Measurements from ENCODE around the gene CD36.

GRCh38 chr7:80699721-80700256 is 61.3 kb downstream of the CD36 start:
- TF ChIP-seq POLR2A (IDR thresholded peaks at IDR 0.05): no peak
- TF ChIP-seq CTCF (IDR thresholded peaks at IDR 0.05): no peak

All from uterus (tissue), 2 donors.